HepG2 (cell line): ENCODE results near the gene ZBTB46. TPM values are rescaled to one million over a fixed set of nuclear protein-coding genes. Genes with fewer than 3 reads are reported as not detected.
A peak's percentile ranks its signal among the peaks of the same experiment; 100 is the strongest.

Source experiments
- ATRX ChIP-seq: sonication (generic); formaldehyde crosslinking; IDR thresholded peaks from 2 replicates; pipeline ENCODE4 v1.4.0; 2020; ENCODE audit warnings: missing genetic modification reagents, borderline replicate concordance
- BORCS8-MEF2B ChIP-seq: sonication (generic); formaldehyde crosslinking; IDR thresholded peaks from 2 replicates; pipeline ENCODE4 v1.8.0; 2022; ENCODE audit warnings: mild to moderate bottlenecking, missing genetic modification reagents
- FOSL1 ChIP-seq: sonication (generic); formaldehyde crosslinking; IDR thresholded peaks from 2 replicates; pipeline ENCODE4 v1.9.0; 2021; ENCODE audit warnings: missing genetic modification reagents, borderline replicate concordance
- FOXP1 ChIP-seq, 2 experiments: fragments of 450-650 bp in 1 of 2; IDR thresholded peaks; 2 replicates each; pipeline ENCODE4 v1.6.1; 2017 to 2018; ENCODE audit warnings: antibody characterized with exemption in 1 of 2
- GATAD2A ChIP-seq: IDR thresholded peaks from 2 replicates; pipeline ENCODE4 v1.6.1; 2016
- GPN1 ChIP-seq: sonication (generic); formaldehyde crosslinking; IDR thresholded peaks from 2 replicates; pipeline ENCODE4 v1.5.1; 2020; ENCODE audit warnings: missing genetic modification reagents, borderline replicate concordance
- ISL2 ChIP-seq: sonication (generic); formaldehyde crosslinking; IDR thresholded peaks from 2 replicates; pipeline ENCODE4 v1.5.0; 2020; ENCODE audit warnings: missing genetic modification reagents
- JDP2 ChIP-seq: sonication (generic); formaldehyde crosslinking; IDR thresholded peaks from 2 replicates; pipeline ENCODE4 v1.8.1; 2022; ENCODE audit warnings: missing genetic modification reagents, borderline replicate concordance
- NBN ChIP-seq: fragments of 450-650 bp; conservative IDR thresholded peaks from 2 replicates; pipeline ENCODE4 v1.6.1; 2017
- NONO ChIP-seq, 2 experiments: fragments of 450-650 bp in 1 of 2; sonication (generic) in 1 of 2; formaldehyde crosslinking in 1 of 2; IDR thresholded peaks in 1 of 2; conservative IDR thresholded peaks in 1 of 2; 2 replicates each; pipeline versions ENCODE4 v1.6.1 to v1.8.0; 2017 to 2022; ENCODE audit warnings: mild to moderate bottlenecking in 1 of 2, missing genetic modification reagents in 1 of 2, moderate library complexity in 1 of 2
- POLR2A ChIP-seq, 2 experiments: IDR thresholded peaks; 2 replicates each; pipeline ENCODE4 v1.6.1; 2011; ENCODE audit warnings: low read depth in 2 of 2, low read length in 2 of 2, mild to moderate bottlenecking in 1 of 2, moderate library complexity in 1 of 2; ENCODE audit not compliant: insufficient read depth in 1 of 2
- SMYD3 ChIP-seq: sonication (generic); formaldehyde crosslinking; IDR thresholded peaks from 2 replicates; pipeline ENCODE4 v1.8.1; 2023; ENCODE audit warnings: mild to moderate bottlenecking, missing genetic modification reagents
- STAT5B ChIP-seq: sonication (generic); formaldehyde crosslinking; IDR thresholded peaks from 2 replicates; pipeline ENCODE4 v1.4.0; 2020; ENCODE audit warnings: missing genetic modification reagents
- ZBTB7B ChIP-seq: sonication (generic); formaldehyde crosslinking; IDR thresholded peaks from 2 replicates; pipeline ENCODE4 v1.4.0; 2020; ENCODE audit warnings: missing genetic modification reagents
- ZFP82 ChIP-seq: sonication (generic); formaldehyde crosslinking; IDR thresholded peaks from 2 replicates; pipeline ENCODE4 v1.5.1; 2020; ENCODE audit warnings: mild to moderate bottlenecking, missing genetic modification reagents, borderline replicate concordance
- ZNF44 ChIP-seq: sonication (generic); formaldehyde crosslinking; IDR thresholded peaks from 2 replicates; pipeline ENCODE4 v1.5.1; 2020; ENCODE audit warnings: mild to moderate bottlenecking, missing genetic modification reagents
- ZNF496 ChIP-seq: sonication (generic); formaldehyde crosslinking; IDR thresholded peaks from 2 replicates; pipeline ENCODE4 v1.8.1; 2023; ENCODE audit warnings: mild to moderate bottlenecking, moderate library complexity, missing genetic modification reagents; ENCODE audit not compliant: insufficient replicate concordance
- ZNF781 ChIP-seq: sonication (generic); formaldehyde crosslinking; IDR thresholded peaks from 2 replicates; pipeline ENCODE4 v1.5.1; 2020; ENCODE audit warnings: borderline replicate concordance, mild to moderate bottlenecking, missing genetic modification reagents; ENCODE audit errors: not compliant biosample characterization
- polyA plus RNA-seq, 8 experiments: library from polyadenylated mRNA; depleted of rRNA in 3 of 8; stranded (reverse) in 7 of 8; unstranded in 1 of 8; fragments of >200 nt; fragmentation: Illumina TruSeq in 4 of 8; extraction: Trizol in 4 of 8; gene quantifications; 2 replicates each; pipeline versions ENCODE4 v1.2.1 to v1.2.3, GENCODE V29; 2011 to 2016; ENCODE audit warnings: low read depth in 4 of 8, missing spikeins in 1 of 8, mixed read lengths in 1 of 8; ENCODE audit not compliant: insufficient read depth in 1 of 8
- total RNA-seq, 5 experiments: library from RNA; depleted of rRNA; stranded (reverse); fragments of >200 nt; fragmentation: Illumina TruSeq; extraction: Trizol; gene quantifications; 2 replicates each; pipeline ENCODE4 v1.2.3, GENCODE V29; 2016; ENCODE audit warnings: low read depth in 1 of 5
- TF ChIP-seq, protein P1 (sequence below): sonication (generic); formaldehyde crosslinking; IDR thresholded peaks from 2 replicates; pipeline ENCODE4 v1.5.0; 2020; ENCODE audit warnings: missing genetic modification reagents, mild to moderate bottlenecking, borderline replicate concordance
- TF ChIP-seq, protein P2 (sequence below): IDR thresholded peaks from 2 replicates; pipeline ENCODE4 v1.6.1; 2012; ENCODE audit warnings: low read depth, low read length, improper control_type of control experiment
- TF ChIP-seq, protein P3 (sequence below): IDR thresholded peaks from 2 replicates; pipeline ENCODE4 v1.4.0; 2020; ENCODE audit warnings: mild to moderate bottlenecking, missing genetic modification reagents
- TF ChIP-seq, protein P4 (sequence below): sonication (generic); formaldehyde crosslinking; IDR thresholded peaks from 2 replicates; pipeline ENCODE4 v1.8.1; 2023; ENCODE audit warnings: mild to moderate bottlenecking, inconsistent platforms, moderate library complexity, missing genetic modification reagents, borderline replicate concordance

ZBTB46 gene
- total and polyA plus RNA-seq, 2 of the 13 experiments (the other 11 are each of a cell fraction or from before 2014, with no cell fraction given) = 1.6 to 13.5 TPM

DNA sequence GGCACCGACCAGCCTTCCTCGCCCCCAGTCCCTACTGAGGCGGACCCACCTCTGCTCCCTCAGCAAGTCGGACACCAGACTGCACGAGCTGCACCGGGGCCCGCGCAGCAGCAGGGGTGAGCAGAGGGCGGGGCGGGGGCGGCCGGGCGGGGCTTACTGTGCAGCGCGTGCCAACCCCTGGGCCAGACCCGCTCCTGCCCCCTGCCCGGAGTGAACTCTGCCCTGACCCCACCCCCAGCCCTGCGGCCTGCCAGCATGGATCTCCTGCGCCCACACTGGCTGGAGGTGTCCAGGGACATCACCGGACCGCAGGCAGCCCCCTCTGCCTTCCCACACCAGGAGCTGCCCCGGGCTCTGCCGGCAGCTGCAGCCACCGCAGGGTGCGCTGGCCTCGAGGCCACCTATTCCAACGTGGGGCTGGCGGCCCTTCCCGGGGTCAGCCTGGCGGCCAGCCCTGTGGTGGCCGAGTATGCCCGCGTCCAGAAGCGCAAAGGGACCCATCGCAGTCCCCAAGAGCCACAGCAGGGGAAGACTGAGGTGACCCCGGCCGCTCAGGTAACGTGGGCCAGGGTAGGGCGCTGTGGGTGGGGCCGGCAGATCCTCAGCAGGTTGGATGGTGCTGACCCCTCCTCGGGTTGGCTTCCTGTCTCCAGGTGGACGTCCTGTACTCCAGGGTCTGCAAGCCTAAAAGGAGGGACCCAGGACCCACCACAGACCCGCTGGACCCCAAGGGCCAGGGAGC lies 92.9 kb downstream of the ZBTB46 start (continued):
- TF ChIP-seq, protein P1, sequence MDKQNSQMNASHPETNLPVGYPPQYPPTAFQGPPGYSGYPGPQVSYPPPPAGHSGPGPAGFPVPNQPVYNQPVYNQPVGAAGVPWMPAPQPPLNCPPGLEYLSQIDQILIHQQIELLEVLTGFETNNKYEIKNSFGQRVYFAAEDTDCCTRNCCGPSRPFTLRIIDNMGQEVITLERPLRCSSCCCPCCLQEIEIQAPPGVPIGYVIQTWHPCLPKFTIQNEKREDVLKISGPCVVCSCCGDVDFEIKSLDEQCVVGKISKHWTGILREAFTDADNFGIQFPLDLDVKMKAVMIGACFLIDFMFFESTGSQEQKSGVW (CRISPR knock-in tag) = 0 out of 2 replicates have a peak, but pooled peaks have one; percentile 70
- TF ChIP-seq, protein P2, sequence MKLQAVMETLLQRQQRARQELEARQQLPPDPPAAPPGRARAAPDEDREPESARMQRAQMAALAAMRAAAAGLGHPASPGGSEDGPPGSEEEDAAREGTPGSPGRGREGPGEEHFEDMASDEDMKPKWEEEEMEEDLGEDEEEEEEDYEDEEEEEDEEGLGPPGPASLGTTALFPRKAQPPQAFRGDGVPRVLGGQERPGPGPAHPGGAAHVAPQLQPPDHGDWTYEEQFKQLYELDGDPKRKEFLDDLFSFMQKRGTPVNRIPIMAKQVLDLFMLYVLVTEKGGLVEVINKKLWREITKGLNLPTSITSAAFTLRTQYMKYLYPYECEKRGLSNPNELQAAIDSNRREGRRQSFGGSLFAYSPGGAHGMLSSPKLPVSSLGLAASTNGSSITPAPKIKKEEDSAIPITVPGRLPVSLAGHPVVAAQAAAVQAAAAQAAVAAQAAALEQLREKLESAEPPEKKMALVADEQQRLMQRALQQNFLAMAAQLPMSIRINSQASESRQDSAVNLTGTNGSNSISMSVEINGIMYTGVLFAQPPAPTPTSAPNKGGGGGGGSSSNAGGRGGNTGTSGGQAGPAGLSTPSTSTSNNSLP = no peak
- peak; percentile 79 for TF ChIP-seq ISL2
- peak; percentile 87 for TF ChIP-seq JDP2 (CRISPR knock-in tag)
- TF ChIP-seq ZBTB7B (CRISPR knock-in tag) = 0 out of 2 replicates have a peak, but pooled peaks have one; percentile 28
- peak in 1 of 2 experiments; percentile 93; a peak in 2 of 4 replicates for TF ChIP-seq POLR2A (IDR thresholded peaks at IDR 0.05; ENCODE audit: insufficient read depth in 1 of 2, low read depth in 2 of 2, low read length in 2 of 2)
- TF ChIP-seq FOXP1 (IDR thresholded peaks at IDR 0.05) = no peak
- no peak for TF ChIP-seq FOXP1 (CRISPR knock-in tag; IDR thresholded peaks at IDR 0.05)
- TF ChIP-seq, protein P3, sequence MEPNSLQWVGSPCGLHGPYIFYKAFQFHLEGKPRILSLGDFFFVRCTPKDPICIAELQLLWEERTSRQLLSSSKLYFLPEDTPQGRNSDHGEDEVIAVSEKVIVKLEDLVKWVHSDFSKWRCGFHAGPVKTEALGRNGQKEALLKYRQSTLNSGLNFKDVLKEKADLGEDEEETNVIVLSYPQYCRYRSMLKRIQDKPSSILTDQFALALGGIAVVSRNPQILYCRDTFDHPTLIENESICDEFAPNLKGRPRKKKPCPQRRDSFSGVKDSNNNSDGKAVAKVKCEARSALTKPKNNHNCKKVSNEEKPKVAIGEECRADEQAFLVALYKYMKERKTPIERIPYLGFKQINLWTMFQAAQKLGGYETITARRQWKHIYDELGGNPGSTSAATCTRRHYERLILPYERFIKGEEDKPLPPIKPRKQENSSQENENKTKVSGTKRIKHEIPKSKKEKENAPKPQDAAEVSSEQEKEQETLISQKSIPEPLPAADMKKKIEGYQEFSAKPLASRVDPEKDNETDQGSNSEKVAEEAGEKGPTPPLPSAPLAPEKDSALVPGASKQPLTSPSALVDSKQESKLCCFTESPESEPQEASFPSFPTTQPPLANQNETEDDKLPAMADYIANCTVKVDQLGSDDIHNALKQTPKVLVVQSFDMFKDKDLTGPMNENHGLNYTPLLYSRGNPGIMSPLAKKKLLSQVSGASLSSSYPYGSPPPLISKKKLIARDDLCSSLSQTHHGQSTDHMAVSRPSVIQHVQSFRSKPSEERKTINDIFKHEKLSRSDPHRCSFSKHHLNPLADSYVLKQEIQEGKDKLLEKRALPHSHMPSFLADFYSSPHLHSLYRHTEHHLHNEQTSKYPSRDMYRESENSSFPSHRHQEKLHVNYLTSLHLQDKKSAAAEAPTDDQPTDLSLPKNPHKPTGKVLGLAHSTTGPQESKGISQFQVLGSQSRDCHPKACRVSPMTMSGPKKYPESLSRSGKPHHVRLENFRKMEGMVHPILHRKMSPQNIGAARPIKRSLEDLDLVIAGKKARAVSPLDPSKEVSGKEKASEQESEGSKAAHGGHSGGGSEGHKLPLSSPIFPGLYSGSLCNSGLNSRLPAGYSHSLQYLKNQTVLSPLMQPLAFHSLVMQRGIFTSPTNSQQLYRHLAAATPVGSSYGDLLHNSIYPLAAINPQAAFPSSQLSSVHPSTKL (CRISPR knock-in tag) = no peak; the same call in 1 of the 2 replicates
- TF ChIP-seq FOSL1 = peak; percentile 30; the same call in 1 of the 2 replicates
- TF ChIP-seq BORCS8-MEF2B (CRISPR knock-in tag) = peak; percentile 98
- TF ChIP-seq ZNF44 (CRISPR knock-in tag) = peak; percentile 97
- TF ChIP-seq GATAD2A = peak; percentile 83
- no peak; the same call in 1 of the 2 replicates for TF ChIP-seq STAT5B
- no peak for TF ChIP-seq NBN
- peak; percentile 54; the same call in 1 of the 2 replicates for TF ChIP-seq GPN1 (CRISPR knock-in tag)
- TF ChIP-seq SMYD3 (CRISPR knock-in tag) = 0 out of 2 replicates have a peak, but pooled peaks have one; percentile 18
- no peak for TF ChIP-seq ZNF496 (CRISPR knock-in tag)
- peak; percentile 91 for TF ChIP-seq ZNF781 (CRISPR knock-in tag)
- TF ChIP-seq, protein P4, sequence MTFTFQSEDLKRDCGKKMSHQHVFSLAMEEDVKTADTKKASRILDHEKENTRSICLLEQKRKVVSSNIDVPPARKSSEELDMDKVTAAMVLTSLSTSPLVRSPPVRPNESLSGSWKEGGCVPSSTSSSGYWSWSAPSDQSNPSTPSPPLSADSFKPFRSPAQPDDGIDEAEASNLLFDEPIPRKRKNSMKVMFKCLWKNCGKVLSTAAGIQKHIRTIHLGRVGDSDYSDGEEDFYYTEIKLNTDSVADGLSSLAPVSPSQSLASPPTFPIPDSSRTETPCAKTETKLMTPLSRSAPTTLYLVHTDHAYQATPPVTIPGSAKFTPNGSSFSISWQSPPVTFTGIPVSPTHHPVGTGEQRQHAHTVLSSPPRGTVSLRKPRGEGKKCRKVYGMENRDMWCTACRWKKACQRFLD = peak; percentile 53
- TF ChIP-seq ATRX (CRISPR knock-in tag) = no peak
- no peak for TF ChIP-seq ZFP82 (CRISPR knock-in tag)
- TF ChIP-seq NONO (IDR thresholded peaks at IDR 0.05) = no peak
- peak; percentile 98 for TF ChIP-seq NONO (CRISPR knock-in tag; conservative IDR thresholded peaks at IDR 0.05)
